ENCODE results near the gene RAX2.

DNA sequence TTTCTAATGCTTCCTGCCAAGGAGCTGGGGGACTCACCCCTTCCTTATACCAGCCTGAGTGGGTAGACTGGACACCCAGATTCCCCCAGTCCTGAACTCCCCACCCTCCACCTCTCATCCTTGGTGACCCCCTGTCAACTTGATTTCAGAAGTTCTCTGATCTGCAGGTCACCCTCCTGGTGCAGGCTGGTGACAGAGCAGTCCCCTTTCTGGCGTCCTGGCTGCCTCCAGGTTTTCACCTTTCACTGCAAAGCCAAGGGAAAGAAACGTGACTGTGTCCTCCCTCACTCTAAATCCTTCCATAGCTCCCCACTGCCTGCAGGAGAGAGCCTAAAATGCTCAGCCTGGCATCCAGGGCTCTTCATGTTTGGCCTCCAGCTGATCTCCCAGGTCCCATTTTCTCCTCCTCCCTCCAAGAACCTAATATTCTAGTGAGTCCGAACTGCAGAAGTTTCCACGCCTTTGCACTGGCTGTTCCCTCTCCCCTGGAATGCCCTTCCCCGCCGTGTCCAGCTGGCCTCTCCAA, 18.2 kb upstream of the RAX2 start:
- TF ChIP-seq JUND (IDR thresholded peaks at IDR 0.05; ENCODE audit: borderline replicate concordance, low read depth, low read length) (no peak), JUND (tag; IDR thresholded peaks at IDR 0.05; ENCODE audit: borderline replicate concordance, low read depth, low read length) (no peak), WHSC1 (IDR thresholded peaks at IDR 0.05; ENCODE audit: low read length) (no peak), TEAD1 (CRISPR knock-in tag; IDR thresholded peaks at IDR 0.05) (no peak), ERF (CRISPR knock-in tag; IDR thresholded peaks at IDR 0.05) (no peak)
- TF ChIP-seq, protein P1, sequence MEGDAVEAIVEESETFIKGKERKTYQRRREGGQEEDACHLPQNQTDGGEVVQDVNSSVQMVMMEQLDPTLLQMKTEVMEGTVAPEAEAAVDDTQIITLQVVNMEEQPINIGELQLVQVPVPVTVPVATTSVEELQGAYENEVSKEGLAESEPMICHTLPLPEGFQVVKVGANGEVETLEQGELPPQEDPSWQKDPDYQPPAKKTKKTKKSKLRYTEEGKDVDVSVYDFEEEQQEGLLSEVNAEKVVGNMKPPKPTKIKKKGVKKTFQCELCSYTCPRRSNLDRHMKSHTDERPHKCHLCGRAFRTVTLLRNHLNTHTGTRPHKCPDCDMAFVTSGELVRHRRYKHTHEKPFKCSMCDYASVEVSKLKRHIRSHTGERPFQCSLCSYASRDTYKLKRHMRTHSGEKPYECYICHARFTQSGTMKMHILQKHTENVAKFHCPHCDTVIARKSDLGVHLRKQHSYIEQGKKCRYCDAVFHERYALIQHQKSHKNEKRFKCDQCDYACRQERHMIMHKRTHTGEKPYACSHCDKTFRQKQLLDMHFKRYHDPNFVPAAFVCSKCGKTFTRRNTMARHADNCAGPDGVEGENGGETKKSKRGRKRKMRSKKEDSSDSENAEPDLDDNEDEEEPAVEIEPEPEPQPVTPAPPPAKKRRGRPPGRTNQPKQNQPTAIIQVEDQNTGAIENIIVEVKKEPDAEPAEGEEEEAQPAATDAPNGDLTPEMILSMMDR (IDR thresholded peaks at IDR 0.05 in 2 of 3, conservative IDR thresholded peaks at IDR 0.05 in 1 of 3; ENCODE audit: insufficient read depth in 2 of 3, low read depth in 1 of 3, low read length in 3 of 3): no peak
- TF ChIP-seq, protein P2, sequence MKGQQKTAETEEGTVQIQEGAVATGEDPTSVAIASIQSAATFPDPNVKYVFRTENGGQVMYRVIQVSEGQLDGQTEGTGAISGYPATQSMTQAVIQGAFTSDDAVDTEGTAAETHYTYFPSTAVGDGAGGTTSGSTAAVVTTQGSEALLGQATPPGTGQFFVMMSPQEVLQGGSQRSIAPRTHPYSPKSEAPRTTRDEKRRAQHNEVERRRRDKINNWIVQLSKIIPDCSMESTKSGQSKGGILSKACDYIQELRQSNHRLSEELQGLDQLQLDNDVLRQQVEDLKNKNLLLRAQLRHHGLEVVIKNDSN (CRISPR knock-in tag; IDR thresholded peaks at IDR 0.05): no peak

Data from K562 (cell line).